IPS-NIHi7 (cell line): ENCODE results near the gene MED27.
A peak's percentile ranks its signal among the peaks of the same experiment; 100 is the strongest.

Source experiments
- DNase-seq: peaks from one replicate; pipeline ENCODE4 v3.0.0; 2012; ENCODE audit warnings: mixed read lengths; ENCODE audit errors: extremely low spot score

The MED27 gene

GRCh38 chr9:131879911-131880290 is 199.8 kb downstream of the MED27 start:
- no peak for DNase-seq

GRCh38 chr9:131879181-131879910 is 200.3 kb downstream of the MED27 start:
- DNase-seq: no peak

GRCh38 chr9:131876486-131876885 is 203.2 kb downstream of the MED27 start:
- DNase-seq: no peak

GRCh38 chr9:131875828-131876485 is 203.7 kb downstream of the MED27 start:
- no peak for DNase-seq

GRCh38 chr9:131874916-131875670 is 204.6 kb downstream of the MED27 start:
- no peak for DNase-seq

GRCh38 chr9:131874447-131874846 is 205.2 kb downstream of the MED27 start:
- peak; percentile 54 for DNase-seq

GRCh38 chr9:131873891-131874440 is 205.7 kb downstream of the MED27 start:
- no peak for DNase-seq

- no peak for DNase-seq
These were observed 206.3 kb downstream of the MED27 start for GRCh38 chr9:131873335-131873734.

- DNase-seq: no peak
These were observed 207.0 kb downstream of the MED27 start for GRCh38 chr9:131872702-131873101.

- DNase-seq: peak; percentile 74
These were observed 207.7 kb downstream of the MED27 start for GRCh38 chr9:131872006-131872405.

- DNase-seq: no peak
These were observed 209.5 kb downstream of the MED27 start for GRCh38 chr9:131870156-131870555.

GRCh38 chr9:131869348-131869747 is 210.3 kb downstream of the MED27 start:
- peak; percentile 77 for DNase-seq

- DNase-seq: no peak
These were observed 210.9 kb downstream of the MED27 start for GRCh38 chr9:131868766-131869165.

- DNase-seq: no peak
These were observed 212.0 kb downstream of the MED27 start for GRCh38 chr9:131867611-131868192.

GRCh38 chr9:131865446-131866195 is 214.0 kb downstream of the MED27 start:
- no peak for DNase-seq

GRCh38 chr9:131864531-131864930 is 215.1 kb downstream of the MED27 start:
- no peak for DNase-seq

- DNase-seq: no peak
These were observed 216.3 kb downstream of the MED27 start for GRCh38 chr9:131863306-131863896.

GRCh38 chr9:131862261-131862660 is 217.4 kb downstream of the MED27 start:
- DNase-seq: no peak

- no peak for DNase-seq
These were observed 219.2 kb downstream of the MED27 start for GRCh38 chr9:131860430-131860829.

GRCh38 chr9:131858147-131858546 is 221.5 kb downstream of the MED27 start:
- no peak for DNase-seq

GRCh38 chr9:131856105-131856504 is 223.6 kb downstream of the MED27 start:
- peak; percentile 84 for DNase-seq
